GM12878 (cell line): ENCODE measurements around the gene PIGZ. TPM values are rescaled to one million over a fixed set of nuclear protein-coding genes. Genes with fewer than 3 reads are reported as not detected.
"Not testable (repeated sequence)": the region's sequence is repeated elsewhere in the genome, so short reads cannot be mapped to it uniquely, and the experiment has no call there.

Experiments used
- ATAC-seq: fragments of 200-7000 bp; cut with Tn5 transposase; 3 replicates; pipeline ENCODE4 v1.9.1; 2020; ENCODE audit warnings: mild to moderate bottlenecking, moderate library complexity
- BruUV-seq: library from RNA; stranded (reverse); fragments of 400-500 nt; replicated peaks from 2 replicates; lab custom pipeline; 2021; lab: Mats Ljungman, UMichigan
- CTCF ChIA-PET: fragments of 300-600 bp; sonication (Branson Sonifier 250); formaldehyde crosslinking; extraction: SDS; loops from one replicate; lab custom pipeline; 2021; ENCODE audit warnings: inconsistent platforms; lab: Yijun Ruan, JAX
- POLR2A ChIA-PET: fragments of 350-600 bp; formaldehyde crosslinking; extraction: SDS; loops from one replicate; lab custom pipeline; 2021; ENCODE audit warnings: inconsistent platforms; lab: Charles Lee
- RAD21 ChIA-PET: fragments of 300-600 bp; sonication (Branson Sonifier 250); formaldehyde crosslinking; loops from one replicate; lab custom pipeline; 2023; ENCODE audit warnings: antibody characterized with exemption; ENCODE audit not compliant: unreplicated experiment; lab: Charles Lee
- SMC1A ChIA-PET: fragments of 300-600 bp; sonication (Branson Sonifier 250); formaldehyde crosslinking; loops from one replicate; lab custom pipeline; 2023; ENCODE audit not compliant: unreplicated experiment, uncharacterized antibody; lab: Charles Lee
- DNase-seq: peaks from one replicate; pipeline ENCODE4 v3.0.0-alpha.2; 2011; ENCODE audit warnings: low read depth, low spot score
- FAIRE-seq: peaks from 3 replicates; lab custom pipeline; 2011; peaks lifted over from hg19 to GRCh38; lab: Jason Lieb, UNC
- H2AFZ ChIP-seq: 2 replicates; pipeline ENCODE4 v1.6.0; 2011; ENCODE audit warnings: low read depth, low read length, control low read depth; ENCODE audit not compliant: control insufficient read depth
- H3K27ac ChIP-seq: 2 replicates; pipeline ENCODE4 v1.5.1; 2011; ENCODE audit warnings: control low read depth; ENCODE audit not compliant: control insufficient read depth, insufficient read depth
- H3K27me3 ChIP-seq, 2 experiments: replicated peaks in 1 of 2; 2 replicates each; pipeline versions ENCODE4 v1.6.0 to v1.6.1; 2011; ENCODE audit warnings: low read length in 1 of 2; ENCODE audit not compliant: control insufficient read depth in 2 of 2, insufficient read depth in 2 of 2
- H3K36me3 ChIP-seq, 2 experiments: 2 replicates each; pipeline ENCODE4 v1.5.1; 2011; ENCODE audit warnings: low read length in 1 of 2; ENCODE audit not compliant: control insufficient read depth in 2 of 2, insufficient read depth in 2 of 2
- H3K4me1 ChIP-seq: 2 replicates; pipeline ENCODE4 v1.6.1; 2011; ENCODE audit warnings: mild to moderate bottlenecking, low read length, moderate library complexity, mixed read lengths; ENCODE audit not compliant: control insufficient read depth, insufficient read depth
- H3K4me2 ChIP-seq: 2 replicates; pipeline ENCODE4 v1.6.0; 2011; ENCODE audit warnings: control low read depth; ENCODE audit not compliant: control insufficient read depth, insufficient read depth
- H3K4me3 ChIP-seq: fragments of 200-600 bp; sonication (generic); 2 replicates; pipeline ENCODE4 v1.5.1; 2016
- H3K79me2 ChIP-seq: 2 replicates; pipeline ENCODE4 v1.6.0; 2011; ENCODE audit warnings: low read length; ENCODE audit not compliant: control insufficient read depth, insufficient read depth
- H3K9ac ChIP-seq: 2 replicates; pipeline ENCODE4 v1.8.0; 2011; ENCODE audit warnings: low read length, control low read depth, mixed read lengths; ENCODE audit not compliant: control insufficient read depth, insufficient read depth
- H3K9me3 ChIP-seq: replicated peaks from 3 replicates; pipeline ENCODE4 v1.5.1; 2011; ENCODE audit warnings: mild to moderate bottlenecking, low read length; ENCODE audit not compliant: control insufficient read depth, insufficient read depth
- H4K20me1 ChIP-seq: 2 replicates; pipeline ENCODE4 v1.6.0; 2011; ENCODE audit not compliant: control insufficient read depth, insufficient read depth
- RAD21 ChIP-seq: IDR thresholded peaks from 2 replicates; pipeline ENCODE4 v1.6.1; 2011; ENCODE audit warnings: mild to moderate bottlenecking, low read depth, low read length, moderate library complexity; ENCODE audit not compliant: insufficient read depth
- WGBS: methylation state at CpG from one replicate; pipeline ENCODE4 v1.1.6; 2016; ENCODE audit warnings: low lambda C conversion rate; ENCODE audit not compliant: insufficient replicate concordance, insufficient coverage; ENCODE audit errors: missing lambda C conversion rate; 5-methylcytosine and 5-hydroxymethylcytosine counted together
- in situ Hi-C: fragments of 300-500 bp; cut with MboI; formaldehyde crosslinking; loops from 9 replicates; pipeline ENCODE4 v1.14.3; 2018; ENCODE audit warnings: mixed read lengths
- intact Hi-C: fragments of 100-400 bp; cut with micrococcal nuclease; formaldehyde crosslinking; loops from one replicate; pipeline ENCODE4 v1.14.2; 2022; ENCODE audit not compliant: unreplicated experiment
- polyA plus RNA-seq, 11 experiments: library from polyadenylated mRNA; depleted of rRNA in 4 of 11; unstranded in 6 of 11; stranded (reverse) in 5 of 11; fragments of >200 nt; fragmentation: Nextera tagmentation in 4 of 11; fragmentation: Illumina TruSeq in 1 of 11; extraction: Ambion mirVana in 4 of 11; extraction: Trizol in 1 of 11; gene quantifications; 1 replicate in 1 of 11; 2 replicates in 10 of 11; pipeline versions ENCODE4 v1.2.1 to v1.2.3, GENCODE V29; 2011 to 2016; ENCODE audit warnings: inconsistent platforms in 2 of 11, missing spikeins in 2 of 11, low read depth in 1 of 11
- total RNA-seq, 4 experiments: library from RNA; depleted of rRNA in 3 of 4; stranded (reverse); fragments of >200 nt in 3 of 4; fragmentation: Illumina TruSeq in 1 of 4; extraction: Trizol in 1 of 4; gene quantifications; 2 replicates each; pipeline versions ENCODE4 v1.2.1 to v1.2.3, GENCODE V29; 2013 to 2021
- TF ChIP-seq, protein P1 (sequence below): IDR thresholded peaks from 2 replicates; pipeline ENCODE4 v1.6.1; 2012; ENCODE audit warnings: improper control_type of control experiment, low read depth, low read length; ENCODE audit not compliant: insufficient replicate concordance
- TF ChIP-seq, protein P2 (sequence below), 3 experiments: IDR thresholded peaks in 2 of 3; conservative IDR thresholded peaks in 1 of 3; 2 replicates each; pipeline ENCODE4 v1.5.1; 2011; ENCODE audit warnings: low read depth in 3 of 3, low read length in 3 of 3, mild to moderate bottlenecking in 3 of 3, control low read depth in 2 of 3, moderate library complexity in 2 of 3, inconsistent platforms in 1 of 3, mixed read lengths in 1 of 3; ENCODE audit not compliant: control insufficient read depth in 2 of 3, insufficient read depth in 1 of 3; ENCODE audit errors: extremely low read depth in 1 of 3

PIGZ gene
- total and polyA plus RNA-seq, 10 of the 15 experiments (the other 5 are each of a cell fraction or from before 2014, with no cell fraction given): 0.06 to 1.2 (median 0.64) TPM

DNA sequence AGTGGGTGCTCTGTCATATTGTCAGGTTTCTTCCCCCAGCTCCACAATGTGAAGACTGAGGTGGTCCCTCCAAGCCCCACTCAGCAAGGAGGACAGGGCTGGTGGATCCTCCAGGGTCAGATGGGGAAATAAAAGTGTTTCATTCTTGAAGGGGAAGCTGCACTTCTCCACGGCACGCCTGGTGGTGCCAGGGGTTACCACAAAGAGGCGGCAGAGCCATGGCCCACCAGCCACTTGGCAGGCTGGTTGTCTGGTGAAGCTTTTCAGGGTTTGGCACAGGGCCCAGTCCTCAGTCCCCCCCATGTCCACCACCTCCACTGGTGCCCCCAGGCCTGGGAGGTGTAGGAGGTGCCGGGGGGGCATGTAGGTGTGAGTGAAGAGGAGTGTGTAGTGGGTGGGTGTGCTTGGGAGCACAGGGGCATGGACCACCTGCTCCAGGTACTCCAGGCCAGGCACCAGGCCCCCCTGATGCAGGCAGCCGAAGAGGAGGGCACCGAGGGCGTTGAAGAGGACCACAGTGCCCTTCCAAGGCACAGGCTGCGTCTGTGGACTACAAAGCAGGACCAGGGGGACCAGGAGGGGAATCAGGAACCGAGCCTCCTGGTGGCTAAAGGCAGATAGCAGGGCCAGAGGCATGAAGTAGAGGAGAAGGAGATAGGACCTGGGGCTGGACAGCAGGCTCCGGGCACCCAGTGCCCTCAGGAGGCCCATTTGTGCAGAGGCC lies 21.3 kb downstream of the PIGZ start:
- H3K4me3 ChIP-seq: no peak overlapping the region
- H2AFZ ChIP-seq: no peak overlapping the region
- WGBS: 80% methylated on average over 10 of the region's 10 CpGs
- peaks cover 22% of the 10 kb centered on the region for H3K79me2 ChIP-seq
- FAIRE-seq (no peak), ATAC-seq (0 out of 3 replicates have a peak, but pooled peaks have one; percentile 15), DNase-seq (no peak)
- ChIA-PET RAD21 (no interaction called here), POLR2A (interaction anchor here (1.0 kb wide), 1 partner anchor 109 kb away, joined by 3 read pairs; no protein-coding TSS in a partner anchor), SMC1A (no interaction called here), CTCF (interaction anchor here (0.8 kb wide), 1 partner anchor 110 kb away, joined by 3 read pairs; no protein-coding TSS in a partner anchor)
- H3K9ac ChIP-seq: no peak overlapping the region
- H3K9me3 ChIP-seq: no peaks in the 10 kb centered on the region
- intact Hi-C loops (loop anchor here (10.0 kb wide), 1 partner anchor 232 kb away; the partner anchor contains the start of genes CEP19 and PIGX), in situ Hi-C loops (no loop called here)
- TF ChIP-seq, protein P1, sequence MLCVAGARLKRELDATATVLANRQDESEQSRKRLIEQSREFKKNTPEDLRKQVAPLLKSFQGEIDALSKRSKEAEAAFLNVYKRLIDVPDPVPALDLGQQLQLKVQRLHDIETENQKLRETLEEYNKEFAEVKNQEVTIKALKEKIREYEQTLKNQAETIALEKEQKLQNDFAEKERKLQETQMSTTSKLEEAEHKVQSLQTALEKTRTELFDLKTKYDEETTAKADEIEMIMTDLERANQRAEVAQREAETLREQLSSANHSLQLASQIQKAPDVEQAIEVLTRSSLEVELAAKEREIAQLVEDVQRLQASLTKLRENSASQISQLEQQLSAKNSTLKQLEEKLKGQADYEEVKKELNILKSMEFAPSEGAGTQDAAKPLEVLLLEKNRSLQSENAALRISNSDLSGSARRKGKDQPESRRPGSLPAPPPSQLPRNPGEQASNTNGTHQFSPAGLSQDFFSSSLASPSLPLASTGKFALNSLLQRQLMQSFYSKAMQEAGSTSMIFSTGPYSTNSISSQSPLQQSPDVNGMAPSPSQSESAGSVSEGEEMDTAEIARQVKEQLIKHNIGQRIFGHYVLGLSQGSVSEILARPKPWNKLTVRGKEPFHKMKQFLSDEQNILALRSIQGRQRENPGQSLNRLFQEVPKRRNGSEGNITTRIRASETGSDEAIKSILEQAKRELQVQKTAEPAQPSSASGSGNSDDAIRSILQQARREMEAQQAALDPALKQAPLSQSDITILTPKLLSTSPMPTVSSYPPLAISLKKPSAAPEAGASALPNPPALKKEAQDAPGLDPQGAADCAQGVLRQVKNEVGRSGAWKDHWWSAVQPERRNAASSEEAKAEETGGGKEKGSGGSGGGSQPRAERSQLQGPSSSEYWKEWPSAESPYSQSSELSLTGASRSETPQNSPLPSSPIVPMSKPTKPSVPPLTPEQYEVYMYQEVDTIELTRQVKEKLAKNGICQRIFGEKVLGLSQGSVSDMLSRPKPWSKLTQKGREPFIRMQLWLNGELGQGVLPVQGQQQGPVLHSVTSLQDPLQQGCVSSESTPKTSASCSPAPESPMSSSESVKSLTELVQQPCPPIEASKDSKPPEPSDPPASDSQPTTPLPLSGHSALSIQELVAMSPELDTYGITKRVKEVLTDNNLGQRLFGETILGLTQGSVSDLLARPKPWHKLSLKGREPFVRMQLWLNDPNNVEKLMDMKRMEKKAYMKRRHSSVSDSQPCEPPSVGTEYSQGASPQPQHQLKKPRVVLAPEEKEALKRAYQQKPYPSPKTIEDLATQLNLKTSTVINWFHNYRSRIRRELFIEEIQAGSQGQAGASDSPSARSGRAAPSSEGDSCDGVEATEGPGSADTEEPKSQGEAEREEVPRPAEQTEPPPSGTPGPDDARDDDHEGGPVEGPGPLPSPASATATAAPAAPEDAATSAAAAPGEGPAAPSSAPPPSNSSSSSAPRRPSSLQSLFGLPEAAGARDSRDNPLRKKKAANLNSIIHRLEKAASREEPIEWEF: no peak
- TF ChIP-seq, protein P2, sequence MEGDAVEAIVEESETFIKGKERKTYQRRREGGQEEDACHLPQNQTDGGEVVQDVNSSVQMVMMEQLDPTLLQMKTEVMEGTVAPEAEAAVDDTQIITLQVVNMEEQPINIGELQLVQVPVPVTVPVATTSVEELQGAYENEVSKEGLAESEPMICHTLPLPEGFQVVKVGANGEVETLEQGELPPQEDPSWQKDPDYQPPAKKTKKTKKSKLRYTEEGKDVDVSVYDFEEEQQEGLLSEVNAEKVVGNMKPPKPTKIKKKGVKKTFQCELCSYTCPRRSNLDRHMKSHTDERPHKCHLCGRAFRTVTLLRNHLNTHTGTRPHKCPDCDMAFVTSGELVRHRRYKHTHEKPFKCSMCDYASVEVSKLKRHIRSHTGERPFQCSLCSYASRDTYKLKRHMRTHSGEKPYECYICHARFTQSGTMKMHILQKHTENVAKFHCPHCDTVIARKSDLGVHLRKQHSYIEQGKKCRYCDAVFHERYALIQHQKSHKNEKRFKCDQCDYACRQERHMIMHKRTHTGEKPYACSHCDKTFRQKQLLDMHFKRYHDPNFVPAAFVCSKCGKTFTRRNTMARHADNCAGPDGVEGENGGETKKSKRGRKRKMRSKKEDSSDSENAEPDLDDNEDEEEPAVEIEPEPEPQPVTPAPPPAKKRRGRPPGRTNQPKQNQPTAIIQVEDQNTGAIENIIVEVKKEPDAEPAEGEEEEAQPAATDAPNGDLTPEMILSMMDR (IDR thresholded peaks at IDR 0.05 in 2 of 3, conservative IDR thresholded peaks at IDR 0.05 in 1 of 3; ENCODE audit: control insufficient read depth in 2 of 3, extremely low read depth in 1 of 3, insufficient read depth in 1 of 3, low read depth in 3 of 3, low read length in 3 of 3): peak in 2 of 3 experiments; percentile 7 to 13; a peak in 2 of 6 replicates
- no peak for TF ChIP-seq RAD21
- peaks cover 8% of the 10 kb centered on the region for H3K4me1 ChIP-seq
- H3K27ac ChIP-seq: no peak overlapping the region
- H4K20me1 ChIP-seq: no peaks in the 10 kb centered on the region
- no peaks in the 10 kb centered on the region for H3K27me3 ChIP-seq
- peaks cover 0 to 4% of the 10 kb centered on the region in 2 experiments; a peak in 1 of 4 replicates for H3K36me3 ChIP-seq
- H3K4me2 ChIP-seq: no peak overlapping the region
- BruUV-seq: no TSS peak

DNA sequence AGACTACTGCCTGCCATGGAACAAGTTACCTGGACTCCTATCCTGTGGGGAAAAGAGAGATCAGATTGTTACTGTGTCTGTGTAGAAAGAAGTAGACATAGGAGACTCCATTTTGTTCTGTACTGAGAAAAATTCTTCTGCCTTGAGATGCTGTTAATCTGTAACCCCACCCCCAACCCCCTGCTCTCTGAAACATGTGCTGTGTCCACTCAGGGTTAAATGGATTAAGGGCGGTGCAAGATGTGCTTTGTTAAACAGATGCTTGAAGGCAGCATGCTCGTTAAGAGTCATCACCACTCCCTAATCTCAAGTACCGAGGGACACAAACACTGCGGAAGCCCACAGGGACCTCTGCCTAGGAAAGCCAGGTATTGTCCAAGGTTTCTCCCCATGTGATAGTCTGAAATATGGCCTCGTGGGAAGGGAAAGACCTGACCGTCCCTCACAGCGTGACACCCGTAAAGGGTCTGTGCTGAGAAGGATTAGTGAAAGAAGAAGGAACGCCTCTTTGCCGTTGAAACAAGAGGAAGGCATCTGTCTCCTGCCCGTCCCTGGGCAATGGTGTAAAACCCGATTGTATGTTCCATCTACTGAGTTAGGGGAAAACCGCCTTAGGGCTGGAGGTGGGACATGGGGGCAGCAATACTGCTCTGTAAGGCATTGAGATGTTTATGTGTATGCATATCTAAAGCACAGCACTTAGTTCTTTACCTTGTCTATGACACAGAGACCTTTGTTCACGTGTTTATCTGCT lies 24.4 kb downstream of the PIGZ start:
- DNase-seq, RAD21 ChIA-PET, in situ Hi-C loops, H3K27ac ChIP-seq, BruUV-seq, H3K9me3 ChIP-seq, FAIRE-seq, H2AFZ ChIP-seq, SMC1A ChIA-PET, ATAC-seq, H3K27me3 ChIP-seq, CTCF ChIA-PET, POLR2A ChIA-PET, H4K20me1 ChIP-seq, H3K36me3 ChIP-seq: not testable (repeated sequence)
- Histone ChIP-seq H3K4me3 (peak overlapping the region; percentile 83), H3K79me2 (peaks cover 53% of the 10 kb centered on the region), H3K9ac (peak overlapping the region; percentile 91), H3K4me1 (peaks cover 11% of the 10 kb centered on the region), H3K4me2 (peak overlapping the region; percentile 85)
- 88% methylated on average over 14 of the region's 14 CpGs for WGBS
- intact Hi-C loops: loop anchor here (5.0 to 10.0 kb wide), 3 partner anchors 107 to 302 kb away; partner anchors contain the start of genes CEP19 and PIGX
